HEK293 (cell line): ENCODE results near the gene IL3.
A peak's percentile ranks its signal among the peaks of the same experiment; 100 is the strongest.

Experiments
- CTCF ChIA-PET: fragments of 350-600 bp; formaldehyde crosslinking; extraction: SDS; loops from one replicate; lab custom pipeline; 2021; ENCODE audit warnings: antibody characterized with exemption; lab: Yijun Ruan, JAX
- POLR2A ChIA-PET: fragments of 300-600 bp; formaldehyde crosslinking; extraction: SDS; loops from one replicate; lab custom pipeline; 2020; ENCODE audit warnings: antibody characterized with exemption, inconsistent platforms; lab: Yijun Ruan, JAX
- H3K27ac ChIP-seq: fragments of 200-500 bp; sonication (Bioruptor generic); 2 replicates; pipeline ENCODE4 v1.5.1; 2014; ENCODE audit warnings: low read depth, low read length, control low read depth, inconsistent platforms; ENCODE audit errors: extremely low read depth
- H3K36me3 ChIP-seq, 2 experiments: fragments of 200-500 bp in 1 of 2; sonication (Bioruptor generic) in 1 of 2; 1 replicate in 1 of 2; 2 replicates in 1 of 2; pipeline ENCODE4 v1.5.1; 2014 to 2017; ENCODE audit warnings: inconsistent platforms in 2 of 2, low read length in 2 of 2; ENCODE audit not compliant: control insufficient read depth in 2 of 2, insufficient read depth in 1 of 2
- H3K4me1 ChIP-seq: fragments of 200-500 bp; sonication (Bioruptor generic); 2 replicates; pipeline ENCODE4 v1.5.1; 2014; ENCODE audit warnings: mild to moderate bottlenecking, low read length, inconsistent platforms; ENCODE audit not compliant: control insufficient read depth, insufficient read depth
- H3K4me3 ChIP-seq: 2 replicates; pipeline ENCODE4 v1.5.1; 2011; ENCODE audit warnings: low read depth, mild to moderate bottlenecking, control low read depth, low read length, moderate library complexity
- H3K9me3 ChIP-seq: fragments of 200-500 bp; sonication (Bioruptor generic); 2 replicates; pipeline ENCODE4 v1.5.1; 2014; ENCODE audit warnings: low read depth, low read length, inconsistent platforms; ENCODE audit not compliant: control insufficient read depth, insufficient read depth
- CTCF ChIP-seq: fragments of 450-650 bp; formaldehyde crosslinking; IDR thresholded peaks from 2 replicates; pipeline ENCODE4 v1.5.1; 2016; ENCODE audit warnings: missing biosample characterization, missing genetic modification characterization
- HOXA7 ChIP-seq: sonication (generic); formaldehyde crosslinking; IDR thresholded peaks from 2 replicates; pipeline ENCODE4 v1.8.1; 2022; ENCODE audit warnings: missing genetic modification reagents, borderline replicate concordance
- OVOL3 ChIP-seq: fragments of 450-650 bp; formaldehyde crosslinking; IDR thresholded peaks from 2 replicates; pipeline ENCODE4 v1.5.1; 2016; ENCODE audit warnings: missing biosample characterization, missing genetic modification characterization
- PRDM2 ChIP-seq: fragments of 450-650 bp; formaldehyde crosslinking; IDR thresholded peaks from 2 replicates; pipeline ENCODE4 v1.5.1; 2016; ENCODE audit warnings: missing biosample characterization, missing genetic modification characterization, borderline replicate concordance
- SCRT1 ChIP-seq: fragments of 450-650 bp; formaldehyde crosslinking; IDR thresholded peaks from 2 replicates; pipeline ENCODE4 v1.5.1; 2016; ENCODE audit warnings: missing biosample characterization, missing genetic modification characterization, borderline replicate concordance
- SCRT2 ChIP-seq: fragments of 450-650 bp; formaldehyde crosslinking; IDR thresholded peaks from 2 replicates; pipeline ENCODE4 v1.5.1; 2016; ENCODE audit warnings: missing biosample characterization, missing genetic modification characterization
- ZBTB17 ChIP-seq: fragments of 450-650 bp; formaldehyde crosslinking; IDR thresholded peaks from 2 replicates; pipeline ENCODE4 v1.5.1; 2016; ENCODE audit warnings: missing biosample characterization, missing genetic modification characterization
- ZBTB49 ChIP-seq: fragments of 450-650 bp; formaldehyde crosslinking; IDR thresholded peaks from 2 replicates; pipeline ENCODE4 v1.5.1; 2016; ENCODE audit warnings: missing biosample characterization, missing genetic modification characterization, low read depth
- ZFHX2 ChIP-seq: fragments of 450-650 bp; formaldehyde crosslinking; conservative IDR thresholded peaks from 2 replicates; pipeline ENCODE4 v1.5.1; 2016; ENCODE audit warnings: missing biosample characterization, missing genetic modification characterization
- ZNF140 ChIP-seq: fragments of 450-650 bp; formaldehyde crosslinking; IDR thresholded peaks from 2 replicates; pipeline ENCODE4 v1.5.1; 2016; ENCODE audit warnings: missing biosample characterization, missing genetic modification characterization
- ZNF2 ChIP-seq: fragments of 450-650 bp; formaldehyde crosslinking; IDR thresholded peaks from 2 replicates; pipeline ENCODE4 v1.5.1; 2016; ENCODE audit warnings: missing biosample characterization, missing genetic modification characterization
- ZNF324 ChIP-seq: fragments of 450-650 bp; formaldehyde crosslinking; IDR thresholded peaks from 2 replicates; pipeline ENCODE4 v1.5.1; 2016; ENCODE audit warnings: missing biosample characterization, missing genetic modification characterization
- ZNF394 ChIP-seq: fragments of 450-650 bp; formaldehyde crosslinking; IDR thresholded peaks from 2 replicates; pipeline ENCODE4 v1.5.1; 2016; ENCODE audit warnings: missing biosample characterization, missing genetic modification characterization, mild to moderate bottlenecking, moderate library complexity, borderline replicate concordance
- ZNF398 ChIP-seq: fragments of 450-650 bp; formaldehyde crosslinking; IDR thresholded peaks from 2 replicates; pipeline ENCODE4 v1.5.1; 2017; ENCODE audit warnings: missing biosample characterization, missing genetic modification characterization
- ZNF580 ChIP-seq: fragments of 450-650 bp; formaldehyde crosslinking; IDR thresholded peaks from 2 replicates; pipeline ENCODE4 v1.5.1; 2016; ENCODE audit warnings: missing biosample characterization, missing genetic modification characterization
- ZNF621 ChIP-seq: fragments of 450-650 bp; formaldehyde crosslinking; IDR thresholded peaks from 2 replicates; pipeline ENCODE4 v1.5.1; 2017; ENCODE audit warnings: missing biosample characterization, missing genetic modification characterization
- ZNF654 ChIP-seq: fragments of 450-650 bp; formaldehyde crosslinking; IDR thresholded peaks from 2 replicates; pipeline ENCODE4 v1.5.1; 2016; ENCODE audit warnings: low read depth, missing biosample characterization, missing genetic modification characterization
- ZNF664 ChIP-seq: fragments of 450-650 bp; formaldehyde crosslinking; IDR thresholded peaks from 2 replicates; pipeline ENCODE4 v1.5.1; 2016; ENCODE audit warnings: missing biosample characterization, missing genetic modification characterization

The IL3 gene

GRCh38 chr5:132064140-132064539, 3.7 kb downstream of the IL3 start:
- Histone ChIP-seq H3K4me3 (no peak overlapping the region), H3K36me3 (no peaks in the 10 kb centered on the region), H3K27ac (no peak overlapping the region), H3K4me1 (no peaks in the 10 kb centered on the region), H3K9me3 (no peaks in the 10 kb centered on the region)
- TF ChIP-seq PRDM2 (no peak), ZBTB49 (no peak)
- CTCF ChIA-PET, result interaction anchor here (0.5 to 5.0 kb wide), 22 partner anchors 8 to 641 kb away, joined by 3 to 42 read pairs (median 4); partner anchors contain the start of gene P4HA2
- POLR2A ChIA-PET, result no interaction called here

GRCh38 chr5:132064738-132065331, 4.4 kb downstream of the IL3 start:
- Histone ChIP-seq H3K4me1 (no peaks in the 10 kb centered on the region), H3K9me3 (no peaks in the 10 kb centered on the region), H3K4me3 (no peak overlapping the region), H3K36me3 (no peaks in the 10 kb centered on the region), H3K27ac (no peak overlapping the region)
- TF ChIP-seq ZNF324 (tag by site-specific recombination) (no peak), ZNF394 (tag by site-specific recombination) (no peak), ZBTB17 (tag by site-specific recombination) (0 out of 2 replicates have a peak, but pooled peaks have one; percentile 17), ZNF398 (tag by site-specific recombination) (peak; percentile 81), HOXA7 (CRISPR knock-in tag) (no peak), CTCF (peak; percentile 69; the same call in 1 of the 2 replicates), ZNF654 (tag by site-specific recombination) (peak; percentile 48), ZNF140 (no peak), SCRT1 (peak; percentile 64; the same call in 1 of the 2 replicates), ZNF664 (no peak), OVOL3 (tag by site-specific recombination) (no peak), ZFHX2 (tag by site-specific recombination) (no peak), ZNF580 (tag by site-specific recombination) (no peak), ZNF621 (no peak), SCRT2 (tag by site-specific recombination) (peak; percentile 90), ZNF2 (tag by site-specific recombination) (peak; percentile 70; the same call in 1 of the 2 replicates)
- ChIA-PET CTCF (interaction anchor here (0.6 to 5.0 kb wide), 33 partner anchors 9 to 1939 kb away, joined by 3 to 42 read pairs (median 4); partner anchors contain the start of genes CSF2 and P4HA2), POLR2A (interaction anchor here (0.7 kb wide), 1 partner anchor 20 kb away, joined by 3 read pairs; no protein-coding TSS in a partner anchor)
